AG04450 (cell line): ENCODE measurements around the gene KIF5A. TPM values are rescaled to one million over a fixed set of nuclear protein-coding genes. Genes with fewer than 3 reads are reported as not detected.

ENCODE experiments used
- CTCF ChIA-PET: fragments of 300-600, 350-600 bp; formaldehyde crosslinking; extraction: SDS; loops from one replicate; lab custom pipeline; 2022; ENCODE audit warnings: antibody characterized with exemption, inconsistent platforms; lab: Charles Lee
- POLR2A ChIA-PET: fragments of 350-600 bp; formaldehyde crosslinking; extraction: SDS; loops from one replicate; lab custom pipeline; 2021; ENCODE audit warnings: antibody characterized with exemption, inconsistent platforms; lab: Yijun Ruan, JAX
- DNase-seq: peaks from one replicate; pipeline ENCODE4 v3.0.0-alpha.2; 2011; ENCODE audit warnings: low read depth, low spot score
- H3K27ac ChIP-seq: one replicate; pipeline ENCODE4 v1.5.1; 2012; ENCODE audit warnings: low read depth, low read length, control low read depth
- H3K27me3 ChIP-seq: one replicate; pipeline ENCODE4 v1.6.0; 2012; ENCODE audit warnings: low read length; ENCODE audit not compliant: control insufficient read depth, insufficient read depth
- H3K4me3 ChIP-seq: 2 replicates; pipeline ENCODE4 v1.5.1; 2011; ENCODE audit warnings: mild to moderate bottlenecking, low read depth, low read length, control low read depth
- H3K9me3 ChIP-seq: 2 replicates; pipeline ENCODE4 v1.5.1; 2012; ENCODE audit warnings: low read length; ENCODE audit not compliant: control insufficient read depth, insufficient read depth
- CTCF ChIP-seq: IDR thresholded peaks from 2 replicates; pipeline ENCODE4 v1.5.1; 2011; ENCODE audit warnings: low read depth, low read length, control low read depth, inconsistent platforms
- polyA plus RNA-seq: library from polyadenylated mRNA; depleted of rRNA; stranded (reverse); fragments of >200 nt; gene quantifications from 2 replicates; pipeline ENCODE4 v1.2.3, GENCODE V29; 2011

KIF5A gene
- polyA plus RNA-seq, 1 experiment = 0.45 TPM

GRCh38 chr12:57545809-57546437 lies 3.9 kb upstream of the KIF5A start:
- CTCF ChIA-PET = interaction anchor here (0.8 to 2.0 kb wide), 2 partner anchors 87 to 180 kb away, joined by 3 to 6 read pairs; partner anchors contain the start of gene B4GALNT1
- no peak overlapping the region for H3K27ac ChIP-seq
- H3K9me3 ChIP-seq = peaks cover 4% of the 10 kb centered on the region; the same call in 1 of the 2 replicates
- POLR2A ChIA-PET = interaction anchor here (0.5 to 1.8 kb wide), 3 partner anchors 10 to 44 kb away, joined by 4 to 10 read pairs (median 6); partner anchors contain the start of gene DDIT3
- peak overlapping the region; percentile 82 for H3K4me3 ChIP-seq
- no peak for TF ChIP-seq CTCF
- no peak for DNase-seq
- H3K27me3 ChIP-seq = peaks cover 25% of the 10 kb centered on the region

GRCh38 chr12:57546438-57547287 lies 3.2 kb upstream of the KIF5A start, which contains the start of gene DCTN2:
Gene DCTN2 (minus strand): TSS chr12:57547192. CDS start chr12:57547063, 129 bp downstream.
- H3K27me3 ChIP-seq = peaks cover 32% of the 10 kb centered on the region
- ChIA-PET POLR2A (interaction anchor here (0.5 to 1.8 kb wide), 3 partner anchors 10 to 44 kb away, joined by 4 to 10 read pairs (median 6); partner anchors contain the start of gene DDIT3), CTCF (interaction anchor here (0.8 to 2.0 kb wide), 3 partner anchors 13 to 180 kb away, joined by 3 to 6 read pairs (median 3); partner anchors contain the start of gene B4GALNT1)
- peak within 1 kb of the TSS; percentile 82 for H3K4me3 ChIP-seq
- peak within 1 kb of the TSS; percentile 31 for H3K27ac ChIP-seq
- no peak for TF ChIP-seq CTCF
- DNase-seq = peak; percentile 91
- H3K9me3 ChIP-seq = peaks cover 4% of the 10 kb centered on the region; the same call in 1 of the 2 replicates

GRCh38 chr12:57547288-57548012 lies 2.4 kb upstream of the KIF5A start:
- Histone ChIP-seq H3K27ac (no peak overlapping the region), H3K9me3 (peaks cover 4% of the 10 kb centered on the region; the same call in 1 of the 2 replicates), H3K27me3 (peaks cover 35% of the 10 kb centered on the region), H3K4me3 (no peak overlapping the region)
- ChIA-PET POLR2A (interaction anchor here (1.8 kb wide), 1 partner anchor 27 kb away, joined by 10 read pairs; the partner anchor contains the start of gene DDIT3), CTCF (interaction anchor here (1.0 to 2.0 kb wide), 2 partner anchors 12 to 86 kb away, joined by 3 to 6 read pairs; partner anchors contain the start of gene B4GALNT1)
- no peak for TF ChIP-seq CTCF
- no peak for DNase-seq

GRCh38 chr12:57548013-57548315 lies 1.9 kb upstream of the KIF5A start:
- no peak for DNase-seq
- Histone ChIP-seq H3K4me3 (no peak overlapping the region), H3K27ac (no peak overlapping the region), H3K9me3 (peaks cover 4% of the 10 kb centered on the region; the same call in 1 of the 2 replicates), H3K27me3 (peaks cover 37% of the 10 kb centered on the region)
- ChIA-PET POLR2A (no interaction called here), CTCF (no interaction called here)
- no peak for TF ChIP-seq CTCF
